HG02973 (cell line): Measurements from ENCODE around the gene TRIM66.

Experiments used
- ATAC-seq: cut with Tn5 transposase; IDR thresholded peaks from one replicate; pipeline ENCODE4 v1.9.1; 2021; ENCODE audit warnings: moderate library complexity; ENCODE audit not compliant: unreplicated experiment

The TRIM66 gene

GRCh38 chr11:8574798-8575197 is 107.7 kb downstream of the TRIM66 start:
- no peak for ATAC-seq

- no peak for ATAC-seq
Measured at GRCh38 chr11:8573777-8574176, 108.7 kb downstream of the TRIM66 start.

DNA sequence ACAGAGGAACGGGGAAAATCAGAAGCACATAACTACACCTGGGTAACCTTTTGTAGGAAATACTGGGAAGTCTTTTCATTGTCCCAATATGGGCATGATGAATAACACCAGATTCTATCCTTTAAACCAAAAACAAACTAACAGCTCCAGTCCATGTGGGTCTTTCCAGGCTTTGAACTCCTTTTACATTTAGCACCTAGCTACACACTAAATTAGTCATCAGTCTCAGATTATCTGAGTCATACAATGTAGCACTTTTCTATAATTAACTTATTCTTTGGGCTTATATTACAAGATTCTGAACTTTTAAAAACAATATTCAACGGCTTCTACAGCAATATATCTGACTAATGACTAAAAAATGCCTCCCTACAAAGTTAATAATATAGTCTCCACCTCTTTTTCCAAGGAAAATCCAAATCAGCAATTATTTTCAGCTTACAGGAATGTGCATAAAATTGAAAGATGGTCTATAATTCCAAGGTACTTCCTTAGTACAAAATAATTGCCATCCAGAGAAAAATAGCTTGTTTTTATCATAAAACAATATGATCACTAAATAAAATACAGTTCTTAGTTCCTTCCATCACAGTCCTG is 114.8 kb downstream of the TRIM66 start:
- ATAC-seq: no peak

DNA sequence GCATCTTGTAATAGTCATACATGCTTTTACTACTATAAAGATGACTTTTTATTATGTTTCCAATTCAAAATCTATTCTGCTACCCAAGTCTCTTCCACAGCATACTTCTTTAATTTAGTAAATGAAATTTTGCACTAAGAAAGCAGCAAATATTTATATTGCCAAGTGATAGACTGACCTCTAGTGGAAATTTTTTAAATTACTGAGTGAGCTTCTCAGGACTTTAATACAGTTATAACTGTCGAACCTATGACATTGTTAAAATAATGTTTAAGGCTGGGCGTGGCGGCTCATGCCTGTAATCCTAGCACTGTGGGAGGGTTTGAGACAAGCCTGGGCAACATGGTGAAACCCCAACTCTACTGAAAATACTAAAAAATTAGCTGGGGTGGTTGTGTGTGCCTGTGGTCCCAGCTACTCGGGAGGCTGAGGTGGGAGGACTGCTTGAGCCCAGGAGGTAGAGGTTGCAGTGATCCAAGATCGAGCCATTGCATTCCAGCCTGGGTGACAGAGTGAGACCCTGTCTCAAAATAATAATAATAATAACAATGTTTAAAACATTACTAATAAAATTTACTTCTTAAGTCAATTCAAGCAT is 115.8 kb downstream of the TRIM66 start:
- no peak for ATAC-seq

DNA sequence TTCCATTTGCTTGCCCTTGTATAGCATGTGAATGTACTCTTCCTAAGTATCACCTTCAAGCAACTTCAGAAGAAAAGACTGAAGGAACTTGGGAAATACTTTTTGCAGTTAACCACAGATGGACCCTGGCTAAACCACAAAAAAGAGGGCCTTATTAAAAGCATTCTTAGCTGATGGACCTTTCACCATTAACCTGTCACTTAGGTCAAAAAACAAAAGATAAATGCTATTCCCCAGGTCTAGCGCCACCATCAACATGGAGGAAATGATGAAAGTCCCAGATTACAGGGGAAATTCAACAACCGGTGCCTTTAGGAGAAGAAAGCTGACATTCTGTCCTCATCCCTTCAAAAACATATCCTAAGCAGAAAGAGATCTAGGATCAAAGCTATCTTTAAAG is 117.9 kb downstream of the TRIM66 start:
- ATAC-seq: no peak
